Activated naive CD8-positive, alpha-beta T cell treated with anti-CD3 and anti-CD28 coated beads for 36 hours (primary cell): ENCODE results near the gene CYB5R2. TPM values are rescaled to one million over a fixed set of nuclear protein-coding genes. Genes with fewer than 3 reads are reported as not detected.

Experiments
- DNase-seq: peaks from one replicate; pipeline ENCODE4 v3.0.0; 2021
- H3K27ac Mint-ChIP-seq: one replicate; pipeline ENCODE4 v1.8.0; 2022; ENCODE audit warnings: mild to moderate bottlenecking, moderate library complexity, mixed read lengths
- H3K27me3 Mint-ChIP-seq: one replicate; pipeline ENCODE4 v1.8.0; 2022; ENCODE audit warnings: mild to moderate bottlenecking, mixed read lengths
- H3K36me3 Mint-ChIP-seq: one replicate; pipeline ENCODE4 v1.8.0; 2021; ENCODE audit warnings: mild to moderate bottlenecking, mixed read lengths
- H3K4me1 Mint-ChIP-seq: one replicate; pipeline ENCODE4 v1.8.0; 2021; ENCODE audit warnings: mixed read lengths
- H3K4me3 Mint-ChIP-seq: one replicate; pipeline ENCODE4 v1.8.0; 2022; ENCODE audit warnings: mild to moderate bottlenecking, moderate library complexity, mixed read lengths
- H3K9me3 Mint-ChIP-seq: one replicate; pipeline ENCODE4 v1.8.0; 2022; ENCODE audit warnings: mixed read lengths
- total RNA-seq, 2 experiments: library from RNA; stranded (reverse); gene quantifications; one replicate each; pipeline ENCODE4 v1.2.3, GENCODE V29; 2021

CYB5R2 gene
- total RNA-seq, 2 experiments from 2014 or later: 16.4 to 18.8 TPM

DNA sequence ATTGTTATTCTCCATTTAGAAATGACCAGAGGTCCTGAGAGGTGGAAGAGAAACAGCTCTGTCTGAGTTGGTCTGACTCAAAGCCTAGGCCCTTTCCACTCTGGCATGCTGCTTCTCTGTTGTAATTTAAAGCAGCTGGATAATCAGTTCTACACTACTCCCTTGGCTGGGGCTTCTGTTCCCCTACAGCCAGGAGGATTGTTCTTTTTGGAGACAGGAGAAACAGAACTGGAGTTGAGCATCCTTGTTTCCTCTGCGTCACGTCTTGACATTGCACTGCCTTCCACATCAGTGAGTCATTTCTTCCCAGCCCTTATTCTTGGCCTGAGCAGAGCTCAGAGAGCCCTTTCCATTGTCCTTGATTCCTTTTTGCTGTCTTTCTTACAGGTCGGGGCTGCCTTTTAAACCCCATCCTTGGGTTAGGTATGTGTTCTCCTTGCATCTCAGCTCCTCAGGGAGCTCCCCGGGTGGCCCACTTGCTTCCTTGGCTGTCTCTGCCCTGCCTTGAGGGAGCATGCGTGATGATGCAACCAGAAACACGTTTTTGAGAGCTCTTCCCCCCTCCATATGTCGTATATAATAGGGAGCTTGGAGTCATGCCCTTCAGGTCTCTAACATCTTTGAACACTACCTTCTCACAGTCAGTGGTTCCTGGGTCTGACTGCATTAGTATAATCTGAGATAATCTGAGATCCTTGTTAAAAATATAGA, 35.7 kb downstream of the CYB5R2 start:
- Mint-ChIP-seq H3K27me3 (no peaks in the 10 kb centered on the region), H3K36me3 (peaks cover 3% of the 10 kb centered on the region), H3K4me1 (no peaks in the 10 kb centered on the region), H3K4me3 (no peak overlapping the region), H3K9me3 (no peaks in the 10 kb centered on the region), H3K27ac (no peak overlapping the region)
- no peak for DNase-seq

- no peaks in the 10 kb centered on the region for H3K4me1 Mint-ChIP-seq
- no peaks in the 10 kb centered on the region for H3K9me3 Mint-ChIP-seq
- peaks cover 8% of the 10 kb centered on the region for H3K36me3 Mint-ChIP-seq
- H3K4me3 Mint-ChIP-seq: no peak overlapping the region
- DNase-seq: no peak
- H3K27me3 Mint-ChIP-seq: no peaks in the 10 kb centered on the region
- no peak overlapping the region for H3K27ac Mint-ChIP-seq
Measured at GRCh38 chr11:7636350-7636749, 37.0 kb downstream of the CYB5R2 start.

DNA sequence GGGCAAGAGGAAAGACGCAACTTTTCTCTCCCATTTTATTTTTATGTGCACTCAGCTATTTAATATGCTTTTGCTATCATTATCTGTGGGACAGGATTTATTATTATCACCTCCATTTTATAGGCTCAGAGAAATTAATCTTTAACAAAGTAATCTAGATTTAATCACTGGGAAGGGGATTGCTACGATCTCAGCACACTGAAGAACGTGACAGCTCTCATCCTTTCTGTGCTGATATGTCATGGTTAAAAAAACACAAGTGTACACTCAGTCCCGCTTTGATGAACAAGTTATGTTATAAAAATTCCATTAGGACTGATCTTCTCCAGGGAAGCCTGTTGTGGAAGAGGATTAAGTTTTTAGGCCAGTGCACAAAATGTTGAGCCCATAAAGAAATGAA, 37.6 kb downstream of the CYB5R2 start:
- Mint-ChIP-seq H3K27ac (no peak overlapping the region), H3K9me3 (no peaks in the 10 kb centered on the region), H3K27me3 (no peaks in the 10 kb centered on the region)

DNA sequence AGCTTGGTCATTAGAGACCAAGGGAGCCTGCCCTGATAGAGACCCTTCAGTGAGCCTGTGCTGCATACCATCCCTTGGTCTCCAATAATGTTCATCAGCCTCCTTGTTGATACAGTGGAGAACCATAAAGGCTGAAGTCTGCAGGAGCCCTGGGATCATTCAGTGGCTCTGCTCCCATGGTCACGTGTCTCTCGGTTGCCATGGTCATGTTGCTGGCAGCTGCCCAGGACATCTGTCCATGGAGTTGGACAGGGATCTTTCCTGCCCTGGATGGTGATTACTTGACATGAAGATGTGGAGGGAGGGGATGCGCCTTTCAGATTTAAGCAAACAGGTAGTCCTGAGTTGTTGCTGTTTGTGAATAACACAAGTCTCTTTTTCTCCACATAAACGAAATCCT, 38.2 kb downstream of the CYB5R2 start:
- H3K27ac Mint-ChIP-seq: no peak overlapping the region
- peaks cover 8% of the 10 kb centered on the region for H3K36me3 Mint-ChIP-seq
- no peaks in the 10 kb centered on the region for H3K4me1 Mint-ChIP-seq
- no peak for DNase-seq
- H3K4me3 Mint-ChIP-seq: no peak overlapping the region
- H3K27me3 Mint-ChIP-seq: no peaks in the 10 kb centered on the region
- H3K9me3 Mint-ChIP-seq: no peaks in the 10 kb centered on the region

More for the DNA sequence above, 37.6 kb downstream of the CYB5R2 start:
- Mint-ChIP-seq H3K4me3 (no peak overlapping the region), H3K4me1 (no peaks in the 10 kb centered on the region), H3K36me3 (peaks cover 8% of the 10 kb centered on the region)
- no peak for DNase-seq

DNA sequence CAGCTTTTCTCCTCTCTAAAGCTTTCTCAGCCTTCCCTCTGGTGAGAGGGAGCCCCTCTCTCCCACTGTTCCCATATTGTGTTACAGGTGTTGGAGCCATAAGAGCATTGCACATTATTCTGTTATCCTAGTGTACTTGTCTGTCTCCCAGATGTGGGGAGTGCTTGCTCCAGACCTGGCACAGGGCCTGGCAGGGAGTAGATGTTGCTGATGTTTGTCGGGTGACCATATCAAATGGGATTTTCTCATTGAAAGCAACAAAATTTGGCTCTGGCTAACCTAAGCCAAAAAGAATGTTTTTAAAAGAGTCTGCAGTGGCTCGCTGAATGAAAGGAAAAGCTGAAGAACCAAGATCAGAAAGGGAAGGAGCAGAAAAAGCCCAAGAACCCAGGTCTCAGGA, 41.1 kb downstream of the CYB5R2 start:
- Mint-ChIP-seq H3K4me3 (no peak overlapping the region), H3K36me3 (peaks cover 6% of the 10 kb centered on the region)

GRCh38 chr11:7630002-7630401, 43.3 kb downstream of the CYB5R2 start:
- Mint-ChIP-seq H3K36me3 (peaks cover 6% of the 10 kb centered on the region), H3K9me3 (no peaks in the 10 kb centered on the region), H3K4me3 (no peak overlapping the region), H3K27me3 (no peaks in the 10 kb centered on the region), H3K4me1 (no peaks in the 10 kb centered on the region), H3K27ac (no peak overlapping the region)
- no peak for DNase-seq

More for the DNA sequence above, 41.1 kb downstream of the CYB5R2 start:
- DNase-seq: no peak
- H3K4me1 Mint-ChIP-seq: no peaks in the 10 kb centered on the region
- H3K27me3 Mint-ChIP-seq: no peaks in the 10 kb centered on the region
- H3K27ac Mint-ChIP-seq: no peak overlapping the region
- no peaks in the 10 kb centered on the region for H3K9me3 Mint-ChIP-seq

GRCh38 chr11:7628660-7629059, 44.6 kb downstream of the CYB5R2 start:
- H3K4me1 Mint-ChIP-seq: no peaks in the 10 kb centered on the region

GRCh38 chr11:7622721-7623120, 50.6 kb downstream of the CYB5R2 start:
- no peaks in the 10 kb centered on the region for H3K4me1 Mint-ChIP-seq
- no peaks in the 10 kb centered on the region for H3K36me3 Mint-ChIP-seq
- no peak for DNase-seq
- no peak overlapping the region for H3K4me3 Mint-ChIP-seq
- no peaks in the 10 kb centered on the region for H3K9me3 Mint-ChIP-seq
- H3K27ac Mint-ChIP-seq: no peak overlapping the region
- H3K27me3 Mint-ChIP-seq: no peaks in the 10 kb centered on the region

More at GRCh38 chr11:7628660-7629059, 44.6 kb downstream of the CYB5R2 start:
- Mint-ChIP-seq H3K9me3 (no peaks in the 10 kb centered on the region), H3K36me3 (peaks cover 6% of the 10 kb centered on the region), H3K27ac (no peak overlapping the region), H3K27me3 (no peaks in the 10 kb centered on the region), H3K4me3 (no peak overlapping the region)
- DNase-seq: no peak

- no peaks in the 10 kb centered on the region for H3K27me3 Mint-ChIP-seq
- no peaks in the 10 kb centered on the region for H3K9me3 Mint-ChIP-seq
- H3K36me3 Mint-ChIP-seq: peaks cover 3% of the 10 kb centered on the region
- H3K27ac Mint-ChIP-seq: no peak overlapping the region
- no peak overlapping the region for H3K4me3 Mint-ChIP-seq
- DNase-seq: no peak
- H3K4me1 Mint-ChIP-seq: no peaks in the 10 kb centered on the region
Measured at GRCh38 chr11:7621554-7621953, 51.7 kb downstream of the CYB5R2 start.

GRCh38 chr11:7621090-7621489, 52.2 kb downstream of the CYB5R2 start:
- no peaks in the 10 kb centered on the region for H3K27me3 Mint-ChIP-seq
- no peak overlapping the region for H3K4me3 Mint-ChIP-seq
- no peaks in the 10 kb centered on the region for H3K9me3 Mint-ChIP-seq

GRCh38 chr11:7619322-7619721, 54.0 kb downstream of the CYB5R2 start:
- Mint-ChIP-seq H3K4me1 (no peaks in the 10 kb centered on the region), H3K9me3 (no peaks in the 10 kb centered on the region), H3K4me3 (no peak overlapping the region), H3K36me3 (peaks cover 3% of the 10 kb centered on the region), H3K27ac (no peak overlapping the region), H3K27me3 (no peaks in the 10 kb centered on the region)
- no peak for DNase-seq

More at GRCh38 chr11:7621090-7621489, 52.2 kb downstream of the CYB5R2 start:
- H3K36me3 Mint-ChIP-seq: peaks cover 3% of the 10 kb centered on the region
- no peak overlapping the region for H3K27ac Mint-ChIP-seq
- no peak for DNase-seq
- no peaks in the 10 kb centered on the region for H3K4me1 Mint-ChIP-seq

DNA sequence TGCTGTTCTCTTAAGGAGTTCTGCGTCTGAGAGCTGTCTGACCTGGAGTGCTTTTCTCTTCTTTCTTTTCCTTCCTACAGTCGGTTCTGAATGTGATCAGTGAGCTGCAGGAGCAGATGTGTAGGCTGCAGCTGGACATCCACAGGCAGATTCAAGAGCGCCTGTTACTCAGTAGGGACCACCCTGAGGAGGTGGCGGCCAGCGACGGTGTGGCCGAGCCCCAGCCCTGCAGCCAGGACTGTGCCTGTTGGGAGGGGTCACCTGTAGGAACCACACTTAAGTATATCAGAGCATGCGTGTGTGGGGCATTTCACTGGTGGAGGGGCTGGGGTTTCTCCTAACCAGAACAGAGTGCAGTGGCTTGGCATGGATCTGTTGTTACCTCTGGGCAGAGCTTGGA, 56.3 kb downstream of the CYB5R2 start:
- Mint-ChIP-seq H3K4me3 (no peak overlapping the region), H3K36me3 (peaks cover 3% of the 10 kb centered on the region), H3K27me3 (no peaks in the 10 kb centered on the region), H3K27ac (no peak overlapping the region), H3K4me1 (no peaks in the 10 kb centered on the region), H3K9me3 (no peaks in the 10 kb centered on the region)
- DNase-seq: no peak

Other genes starting within 250 kb of the CYB5R2 start
- not detected for gene OLFML1, start 188.0 kb downstream of the CYB5R2 start, total RNA-seq
- 10 to 100 TPM; 18.6 to 18.7 TPM for gene PPFIBP2, start 159.5 kb downstream of the CYB5R2 start, total RNA-seq
- not detected for gene OVCH2, start 33.0 kb upstream of the CYB5R2 start, total RNA-seq
- gene OR5P2, start 123.4 kb upstream of the CYB5R2 start, total RNA-seq: not detected
- not detected for gene OR5P3, start 157.3 kb upstream of the CYB5R2 start, total RNA-seq